Measurements from ENCODE around the gene SLC4A3. TPM values are rescaled to one million over a fixed set of nuclear protein-coding genes. Genes with fewer than 3 reads are reported as not detected.
"Not testable (repeated sequence)": the region's sequence is repeated elsewhere in the genome, so short reads cannot be mapped to it uniquely, and the experiment has no call there.

SLC4A3 gene
- total RNA-seq, 1 experiment from 2014 or later, result 11.6 TPM

DNA sequence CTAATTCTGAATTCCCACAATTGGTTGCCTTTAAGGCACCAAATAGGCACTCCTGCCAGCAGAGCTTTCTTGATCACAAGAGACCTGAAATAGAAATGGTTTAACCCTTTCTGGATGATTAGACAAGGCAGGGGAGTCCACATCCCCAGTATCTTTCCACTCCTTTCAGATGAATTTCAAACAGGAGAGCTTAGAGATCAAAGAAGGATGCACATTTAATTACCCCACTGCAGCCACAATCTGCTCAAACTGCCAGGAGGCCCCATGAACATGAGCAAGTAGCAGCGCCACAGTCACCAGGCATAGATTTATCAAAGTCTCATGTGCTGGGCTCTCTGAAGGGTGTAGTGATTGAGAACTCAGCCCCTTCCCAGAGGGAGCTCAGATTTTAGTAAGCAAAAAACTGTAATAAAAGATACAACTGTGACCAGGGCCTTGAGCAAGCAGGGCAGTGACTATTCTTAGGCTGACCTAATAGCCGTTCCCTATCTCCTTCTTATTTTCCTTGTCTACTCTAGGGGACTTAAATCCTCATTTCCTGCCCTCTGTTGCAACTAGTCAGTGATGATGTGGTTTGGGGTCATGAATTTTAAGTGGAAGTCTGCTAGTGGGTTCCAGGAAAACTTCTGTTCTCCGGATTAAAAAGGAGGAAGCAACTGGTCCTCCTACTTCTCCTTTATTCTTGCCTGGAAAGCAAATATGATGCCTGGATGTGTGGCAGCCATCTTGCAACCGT is 53.7 kb downstream of the SLC4A3 start:
- no peaks in the 10 kb centered on the region for H3K9me3 ChIP-seq (ENCODE audit: low read length)
- no peak overlapping the region for H3K4me2 ChIP-seq (ENCODE audit: low read length)
- ATAC-seq (no peak), DNase-seq (no peak)
- H3K79me2 ChIP-seq (ENCODE audit: low read length), result no peaks in the 10 kb centered on the region
- POLR2A ChIA-PET (ENCODE audit: unreplicated experiment), result interaction anchor here (0.6 kb wide), 1 partner anchor 35 kb away, joined by 3 read pairs; no protein-coding TSS in a partner anchor
- H3K4me1 ChIP-seq (ENCODE audit: insufficient read depth, low read length), result peaks cover 25% of the 10 kb centered on the region
- H3F3A ChIP-seq (ENCODE audit: low read length, unreplicated experiment), result no peaks in the 10 kb centered on the region
- no peaks in the 10 kb centered on the region for H4K20me1 ChIP-seq (ENCODE audit: low read length)
- TF ChIP-seq EZH2phosphoT487 (IDR thresholded peaks at IDR 0.05; ENCODE audit: borderline replicate concordance, low read length) (no peak), EZH2 (IDR thresholded peaks at IDR 0.05; ENCODE audit: low read length, unreplicated experiment) (no peak)
- TF ChIP-seq, protein P1, sequence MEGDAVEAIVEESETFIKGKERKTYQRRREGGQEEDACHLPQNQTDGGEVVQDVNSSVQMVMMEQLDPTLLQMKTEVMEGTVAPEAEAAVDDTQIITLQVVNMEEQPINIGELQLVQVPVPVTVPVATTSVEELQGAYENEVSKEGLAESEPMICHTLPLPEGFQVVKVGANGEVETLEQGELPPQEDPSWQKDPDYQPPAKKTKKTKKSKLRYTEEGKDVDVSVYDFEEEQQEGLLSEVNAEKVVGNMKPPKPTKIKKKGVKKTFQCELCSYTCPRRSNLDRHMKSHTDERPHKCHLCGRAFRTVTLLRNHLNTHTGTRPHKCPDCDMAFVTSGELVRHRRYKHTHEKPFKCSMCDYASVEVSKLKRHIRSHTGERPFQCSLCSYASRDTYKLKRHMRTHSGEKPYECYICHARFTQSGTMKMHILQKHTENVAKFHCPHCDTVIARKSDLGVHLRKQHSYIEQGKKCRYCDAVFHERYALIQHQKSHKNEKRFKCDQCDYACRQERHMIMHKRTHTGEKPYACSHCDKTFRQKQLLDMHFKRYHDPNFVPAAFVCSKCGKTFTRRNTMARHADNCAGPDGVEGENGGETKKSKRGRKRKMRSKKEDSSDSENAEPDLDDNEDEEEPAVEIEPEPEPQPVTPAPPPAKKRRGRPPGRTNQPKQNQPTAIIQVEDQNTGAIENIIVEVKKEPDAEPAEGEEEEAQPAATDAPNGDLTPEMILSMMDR (conservative IDR thresholded peaks at IDR 0.05; ENCODE audit: low read depth, low read length), result no peak
- no peaks in the 10 kb centered on the region; the same call in 1 of the 2 replicates for H3K9me2 ChIP-seq (replicated peaks; ENCODE audit: low read length)
- H2AFZ ChIP-seq (ENCODE audit: low read length), result peak overlapping the region; percentile 74
- H3K9ac ChIP-seq (ENCODE audit: low read length), result no peak overlapping the region
- intact Hi-C loops (cut with micrococcal nuclease), result no loop called here
- no TSS peak for BruUV-seq (replicated peaks)
- H3K27me3 ChIP-seq (ENCODE audit: low read length), result no peaks in the 10 kb centered on the region
- H3K4me3 ChIP-seq (ENCODE audit: low read length), result no peak overlapping the region
- CTCF ChIA-PET, result no interaction called here
- peak overlapping the region; percentile 25 for H3K27ac ChIP-seq (ENCODE audit: low read length)
- H3K36me3 ChIP-seq (ENCODE audit: low read depth, low read length), result no peaks in the 10 kb centered on the region

DNA sequence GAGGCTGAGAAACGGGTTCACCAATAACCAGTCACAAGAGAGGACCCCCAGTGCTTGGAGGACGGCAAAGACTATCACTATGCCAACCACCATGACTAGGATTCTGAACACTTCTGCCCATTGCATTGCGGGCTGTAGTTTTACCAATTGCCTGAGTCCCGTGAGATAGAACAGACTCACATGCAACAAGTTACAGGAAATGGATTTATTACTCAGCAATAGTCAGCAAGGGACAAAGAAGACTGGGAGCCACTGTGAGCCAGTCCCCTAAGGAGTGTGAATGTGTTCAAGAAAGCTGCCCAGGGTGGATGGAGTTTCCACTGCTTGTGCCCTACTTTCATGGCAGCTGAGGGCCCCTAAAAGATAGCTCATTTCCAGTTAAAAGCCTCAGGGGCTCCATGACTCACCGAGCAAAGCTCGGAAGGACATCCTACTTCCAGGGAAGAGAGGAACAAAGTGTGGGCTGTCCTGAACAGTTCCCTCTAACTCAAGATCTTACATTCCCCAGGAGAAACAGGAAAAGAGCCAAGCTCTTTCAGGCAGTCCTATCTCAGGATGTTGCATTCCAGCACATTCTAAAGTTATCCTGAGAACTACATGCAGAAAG is 54.4 kb downstream of the SLC4A3 start:
- Histone ChIP-seq H3K4me1 (ENCODE audit: insufficient read depth, low read length) (peaks cover 32% of the 10 kb centered on the region), H3K9me2 (replicated peaks; ENCODE audit: low read length) (no peaks in the 10 kb centered on the region), H3K79me2 (ENCODE audit: low read length) (no peaks in the 10 kb centered on the region), H3F3A (ENCODE audit: low read length, unreplicated experiment) (no peaks in the 10 kb centered on the region), H3K4me3 (ENCODE audit: low read length) (no peak overlapping the region), H3K9ac (ENCODE audit: low read length) (no peak overlapping the region), H3K4me2 (ENCODE audit: low read length) (peak overlapping the region; percentile 5; the same call in 1 of the 2 replicates), H3K9me3 (ENCODE audit: low read length) (no peaks in the 10 kb centered on the region), H3K36me3 (ENCODE audit: low read depth, low read length) (no peaks in the 10 kb centered on the region), H3K27me3 (ENCODE audit: low read length) (no peaks in the 10 kb centered on the region), H3K27ac (ENCODE audit: low read length) (peak overlapping the region; percentile 25), H2AFZ (ENCODE audit: low read length) (peak overlapping the region; percentile 74), H4K20me1 (ENCODE audit: low read length) (no peaks in the 10 kb centered on the region)
- DNase-seq, result peak; percentile 50
- ChIA-PET CTCF (no interaction called here), POLR2A (ENCODE audit: unreplicated experiment) (no interaction called here)
- intact Hi-C loops (cut with micrococcal nuclease), result no loop called here
- TF ChIP-seq, protein P1 (conservative IDR thresholded peaks at IDR 0.05; ENCODE audit: low read depth, low read length), result no peak
- TF ChIP-seq EZH2 (IDR thresholded peaks at IDR 0.05; ENCODE audit: low read length, unreplicated experiment), result no peak
- no peak for TF ChIP-seq EZH2phosphoT487 (IDR thresholded peaks at IDR 0.05; ENCODE audit: borderline replicate concordance, low read length)
- no TSS peak for BruUV-seq (replicated peaks)
- ATAC-seq, result peak; percentile 9; the same call in 1 of the 2 replicates

DNA sequence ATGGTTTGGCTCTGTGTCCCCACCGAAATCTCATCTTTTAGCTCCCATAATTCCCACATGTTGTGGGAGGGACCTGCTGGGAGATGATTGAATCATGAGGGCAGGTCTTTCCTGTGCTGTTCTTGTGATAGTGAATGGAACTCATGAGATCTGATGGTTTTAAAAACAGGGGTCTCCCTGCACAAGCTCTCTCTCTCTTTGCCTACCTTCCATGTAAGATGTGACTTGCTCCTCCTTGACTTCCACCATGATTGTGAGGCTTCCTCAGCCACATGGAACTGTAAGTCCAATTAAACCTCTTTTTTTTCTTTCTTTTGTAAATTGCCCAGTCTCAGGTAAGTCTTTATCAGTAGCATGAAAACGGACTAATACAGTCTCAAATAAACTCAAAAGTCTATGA is 56.0 kb downstream of the SLC4A3 start:
- CTCF ChIA-PET; H3K36me3 ChIP-seq (ENCODE audit: low read depth, low read length); H3F3A ChIP-seq (ENCODE audit: low read length, unreplicated experiment); H3K9me3 ChIP-seq (ENCODE audit: low read length); H3K9me2 ChIP-seq (replicated peaks; ENCODE audit: low read length); H2AFZ ChIP-seq (ENCODE audit: low read length); BruUV-seq (replicated peaks); ATAC-seq; H3K79me2 ChIP-seq (ENCODE audit: low read length); H4K20me1 ChIP-seq (ENCODE audit: low read length); H3K4me2 ChIP-seq (ENCODE audit: low read length); H3K9ac ChIP-seq (ENCODE audit: low read length); H3K27ac ChIP-seq (ENCODE audit: low read length); H3K27me3 ChIP-seq (ENCODE audit: low read length); intact Hi-C loops (cut with micrococcal nuclease); H3K4me3 ChIP-seq (ENCODE audit: low read length); DNase-seq: not testable (repeated sequence)
- H3K4me1 ChIP-seq (ENCODE audit: insufficient read depth, low read length), result peaks cover 48% of the 10 kb centered on the region
- POLR2A ChIA-PET (ENCODE audit: unreplicated experiment), result interaction anchor here (0.6 kb wide), 1 partner anchor 22 kb away, joined by 5 read pairs; no protein-coding TSS in a partner anchor
